Spinal cord (tissue), 10 donors: Measurements from ENCODE around the gene NDUFA6. TPM values are rescaled to one million over a fixed set of nuclear protein-coding genes. Genes with fewer than 3 reads are reported as not detected.

Source experiments
- DNase-seq, 6 donors: peaks; one replicate each; pipeline versions ENCODE4 v3.0.0 to v3.0.0-alpha.2; 2013 to 2015; ENCODE audit warnings: low spot score in 6 of 6, low read depth in 4 of 6
- H3K27ac ChIP-seq: one replicate; pipeline ENCODE4 v1.5.1; 2013; ENCODE audit warnings: low read depth, low read length, control low read depth
- H3K27me3 ChIP-seq: one replicate; pipeline ENCODE4 v1.6.1; 2013; ENCODE audit warnings: low read length; ENCODE audit not compliant: control insufficient read depth, insufficient read depth
- H3K36me3 ChIP-seq: one replicate; pipeline ENCODE4 v1.6.1; 2013; ENCODE audit warnings: low read length; ENCODE audit not compliant: control insufficient read depth, insufficient read depth
- H3K4me1 ChIP-seq: one replicate; pipeline ENCODE4 v1.6.1; 2013; ENCODE audit warnings: low read length; ENCODE audit not compliant: control insufficient read depth, insufficient read depth
- H3K4me3 ChIP-seq: one replicate; pipeline ENCODE4 v1.5.1; 2013; ENCODE audit warnings: low read depth, low read length, control low read depth
- H3K9me3 ChIP-seq: one replicate; pipeline ENCODE4 v1.6.1; 2013; ENCODE audit warnings: low read length; ENCODE audit not compliant: control insufficient read depth, insufficient read depth
- WGBS: methylation state at CpG from one replicate; pipeline ENCODE4 v1.1.5; 2013; ENCODE audit warnings: missing lambda C conversion rate; ENCODE audit not compliant: insufficient coverage; 5-methylcytosine and 5-hydroxymethylcytosine counted together
- polyA plus RNA-seq, 2 donors: library from polyadenylated mRNA; unstranded; fragments of 120-200 nt; gene quantifications; one replicate each; pipeline ENCODE4 v1.2.1, GENCODE V29; 2013; ENCODE audit not compliant: insufficient read length in 2 of 2
- total RNA-seq, 2 donors: library from RNA; depleted of rRNA in 1 of 2; stranded (reverse); fragments of 120-200 nt in 1 of 2; fragments of >200 nt in 1 of 2; gene quantifications; one replicate each; pipeline versions ENCODE4 v1.2.3 to v1.2.4, GENCODE V29; 2013 to 2014
- donor health status: healthy.

NDUFA6 gene
- total and polyA plus RNA-seq, 4 donors = 62.3 to 125 (median 110) TPM

GRCh38 chr22:42083119-42083518, 7.5 kb downstream of the NDUFA6 start:
- DNase-seq = no peak
- Histone ChIP-seq H3K36me3 (peaks cover 46% of the 10 kb centered on the region), H3K4me3 (no peak overlapping the region), H3K27ac (no peak overlapping the region), H3K4me1 (peaks cover 24% of the 10 kb centered on the region), H3K9me3 (no peaks in the 10 kb centered on the region), H3K27me3 (no peaks in the 10 kb centered on the region)
- WGBS = 100% methylated on average over 2 of the region's 4 CpGs

GRCh38 chr22:42080287-42080686, 10.3 kb downstream of the NDUFA6 start:
- Histone ChIP-seq H3K27me3 (no peaks in the 10 kb centered on the region), H3K36me3 (peaks cover 42% of the 10 kb centered on the region), H3K27ac (peak overlapping the region; percentile 99), H3K4me3 (peak overlapping the region; percentile 91), H3K9me3 (no peaks in the 10 kb centered on the region), H3K4me1 (peaks cover 31% of the 10 kb centered on the region)
- DNase-seq = peak in 3 of 6 donors; percentile 67 to 83 (median 75)
- WGBS = 0% methylated on average over 7 of the region's 14 CpGs

GRCh38 chr22:42079319-42080251, 11.0 kb downstream of the NDUFA6 start, which contains the start of gene SMDT1:
TSS of gene SMDT1 (plus strand) at chr22:42079700. CDS start at chr22:42079769, 69 bp downstream.
- Histone ChIP-seq H3K4me3 (peak within 1 kb of the TSS; percentile 91), H3K27ac (peak within 1 kb of the TSS; percentile 99), H3K36me3 (peaks cover 35% of the 10 kb centered on the region), H3K27me3 (no peaks in the 10 kb centered on the region), H3K9me3 (no peaks in the 10 kb centered on the region), H3K4me1 (peaks cover 38% of the 10 kb centered on the region)
- DNase-seq = peak; percentile 97 to 99 (median 98)
- under 1% methylated on average over 70 of the region's 71 CpGs for WGBS

- Histone ChIP-seq H3K4me1 (peaks cover 47% of the 10 kb centered on the region), H3K4me3 (peak overlapping the region; percentile 91), H3K27ac (peak overlapping the region; percentile 99), H3K9me3 (no peaks in the 10 kb centered on the region), H3K36me3 (peaks cover 28% of the 10 kb centered on the region), H3K27me3 (no peaks in the 10 kb centered on the region)
- DNase-seq = no peak
- WGBS = 36% methylated on average over 21 of the region's 24 CpGs
Measured at GRCh38 chr22:42078469-42079318, 11.9 kb downstream of the NDUFA6 start.

GRCh38 chr22:42077486-42078125, 13.0 kb downstream of the NDUFA6 start:
- no peak for DNase-seq
- no peak overlapping the region for H3K27ac ChIP-seq
- no peaks in the 10 kb centered on the region for H3K27me3 ChIP-seq
- no peak overlapping the region for H3K4me3 ChIP-seq
- H3K4me1 ChIP-seq = peaks cover 52% of the 10 kb centered on the region
- WGBS = 90% methylated on average over 21 of the region's 21 CpGs
- no peaks in the 10 kb centered on the region for H3K9me3 ChIP-seq
- peaks cover 18% of the 10 kb centered on the region for H3K36me3 ChIP-seq

GRCh38 chr22:42076764-42077485, 13.6 kb downstream of the NDUFA6 start:
- 93% methylated on average over 19 of the region's 20 CpGs for WGBS
- DNase-seq = no peak
- Histone ChIP-seq H3K9me3 (no peaks in the 10 kb centered on the region), H3K4me1 (peaks cover 51% of the 10 kb centered on the region), H3K4me3 (no peak overlapping the region), H3K27me3 (no peaks in the 10 kb centered on the region), H3K36me3 (peaks cover 11% of the 10 kb centered on the region), H3K27ac (no peak overlapping the region)

- WGBS = 87% methylated on average over 6 of the region's 9 CpGs
- H3K27ac ChIP-seq = peak overlapping the region; percentile 84
- H3K4me3 ChIP-seq = peak overlapping the region; percentile 50
- H3K9me3 ChIP-seq = no peaks in the 10 kb centered on the region
- H3K27me3 ChIP-seq = no peaks in the 10 kb centered on the region
- peaks cover 56% of the 10 kb centered on the region for H3K4me1 ChIP-seq
- DNase-seq = no peak
- peaks cover 8% of the 10 kb centered on the region for H3K36me3 ChIP-seq
Measured at GRCh38 chr22:42074846-42075676, 15.5 kb downstream of the NDUFA6 start.

GRCh38 chr22:42074132-42074811, 16.3 kb downstream of the NDUFA6 start, which contains the start of gene PHETA2:
TSS of gene PHETA2 (plus strand) at chr22:42074248. CDS start at chr22:42077294, 3,046 bp downstream.
- peak in 2 of 6 donors; percentile 4 to 51 for DNase-seq
- Histone ChIP-seq H3K4me1 (peaks cover 61% of the 10 kb centered on the region), H3K4me3 (peak within 1 kb of the TSS; percentile 50), H3K9me3 (no peaks in the 10 kb centered on the region), H3K27me3 (no peaks in the 10 kb centered on the region), H3K36me3 (peaks cover 8% of the 10 kb centered on the region), H3K27ac (peak within 1 kb of the TSS; percentile 84)
- WGBS = 5% methylated on average over 44 of the region's 55 CpGs
